NCI-H2081 treated with DMSO at 0.1 percent for 48 hours (cell line): Measurements from ENCODE around the gene DPYSL4.

Source experiments
- DNase-seq: peaks from one replicate; lab custom pipeline; 2025; lab: John Stamatoyannopoulos, UW

The DPYSL4 gene

GRCh38 chr10:132196178-132197113, 9.7 kb downstream of the DPYSL4 start:
- no peak for DNase-seq

GRCh38 chr10:132197271-132198067, 10.7 kb downstream of the DPYSL4 start:
- DNase-seq = no peak

- no peak for DNase-seq
These were observed 11.3 kb downstream of the DPYSL4 start for GRCh38 chr10:132198068-132198370.

- no peak for DNase-seq
These were observed 11.8 kb downstream of the DPYSL4 start for GRCh38 chr10:132198381-132199181.

GRCh38 chr10:132199268-132199853, 12.6 kb downstream of the DPYSL4 start:
- no peak for DNase-seq

GRCh38 chr10:132199854-132200311, 13.1 kb downstream of the DPYSL4 start:
- no peak for DNase-seq

GRCh38 chr10:132200344-132201110, 13.8 kb downstream of the DPYSL4 start:
- DNase-seq = no peak

GRCh38 chr10:132201111-132201969, 14.6 kb downstream of the DPYSL4 start:
- DNase-seq = no peak

GRCh38 chr10:132202070-132202970, 15.6 kb downstream of the DPYSL4 start:
- no peak for DNase-seq

- no peak for DNase-seq
These were observed 16.7 kb downstream of the DPYSL4 start for GRCh38 chr10:132203256-132204077.

- no peak for DNase-seq
These were observed 17.5 kb downstream of the DPYSL4 start for GRCh38 chr10:132204078-132204780.

- DNase-seq = no peak
These were observed 18.2 kb downstream of the DPYSL4 start for GRCh38 chr10:132204781-132205473.

GRCh38 chr10:132205650-132206376, 19.1 kb downstream of the DPYSL4 start:
- no peak for DNase-seq

GRCh38 chr10:132206377-132206745, 19.6 kb downstream of the DPYSL4 start:
- no peak for DNase-seq

- no peak for DNase-seq
These were observed 20.2 kb downstream of the DPYSL4 start for GRCh38 chr10:132206806-132207535.
